ENCODE measurements around the gene TBC1D7.

GRCh38 chr6:13359287-13359686 lies 30.9 kb upstream of the TBC1D7 start:
- TF ChIP-seq CTCF (conservative IDR thresholded peaks at IDR 0.05; ENCODE audit: low read depth, low read length): no peak
- TF ChIP-seq EZH2 (IDR thresholded peaks at IDR 0.05; ENCODE audit: borderline replicate concordance, low read depth, low read length, poor library complexity, severe bottlenecking): no peak

Data from A673 (cell line).